Suppressor macrophage treated with lipopolysaccharide for 1 hour (primary cell): ENCODE measurements around the gene RFC4.
A peak's percentile ranks its signal among the peaks of the same experiment; 100 is the strongest.

Experiments
- DNase-seq, 3 donors: peaks; one replicate each; pipeline ENCODE4 v3.0.0-alpha.2; 2020 to 2022

Gene RFC4

DNA sequence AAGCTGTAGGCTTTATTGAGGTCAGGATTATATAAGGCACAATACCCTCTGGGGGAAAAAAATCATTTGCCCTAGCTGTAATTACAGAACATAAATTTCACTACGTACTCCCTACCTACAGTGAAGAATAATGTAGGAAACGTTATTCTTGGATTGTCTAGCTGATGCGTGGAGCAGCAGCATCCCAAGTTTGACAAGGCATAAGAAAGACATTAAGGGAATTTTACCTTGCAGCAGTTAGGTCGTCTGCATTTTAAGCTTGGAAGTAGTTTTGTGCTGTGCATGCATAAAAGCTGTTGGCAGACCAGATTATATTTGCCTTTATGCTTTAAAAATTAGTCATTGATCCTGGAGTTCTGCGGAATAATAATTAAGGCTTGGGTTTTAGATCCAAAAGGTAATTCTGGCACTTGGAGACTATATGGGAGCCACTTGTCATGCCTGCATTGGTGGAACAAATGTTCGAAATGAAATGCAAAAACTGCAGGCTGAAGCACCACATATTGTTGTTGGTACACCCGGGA, 20.7 kb downstream of the RFC4 start:
- no peak for DNase-seq

DNA sequence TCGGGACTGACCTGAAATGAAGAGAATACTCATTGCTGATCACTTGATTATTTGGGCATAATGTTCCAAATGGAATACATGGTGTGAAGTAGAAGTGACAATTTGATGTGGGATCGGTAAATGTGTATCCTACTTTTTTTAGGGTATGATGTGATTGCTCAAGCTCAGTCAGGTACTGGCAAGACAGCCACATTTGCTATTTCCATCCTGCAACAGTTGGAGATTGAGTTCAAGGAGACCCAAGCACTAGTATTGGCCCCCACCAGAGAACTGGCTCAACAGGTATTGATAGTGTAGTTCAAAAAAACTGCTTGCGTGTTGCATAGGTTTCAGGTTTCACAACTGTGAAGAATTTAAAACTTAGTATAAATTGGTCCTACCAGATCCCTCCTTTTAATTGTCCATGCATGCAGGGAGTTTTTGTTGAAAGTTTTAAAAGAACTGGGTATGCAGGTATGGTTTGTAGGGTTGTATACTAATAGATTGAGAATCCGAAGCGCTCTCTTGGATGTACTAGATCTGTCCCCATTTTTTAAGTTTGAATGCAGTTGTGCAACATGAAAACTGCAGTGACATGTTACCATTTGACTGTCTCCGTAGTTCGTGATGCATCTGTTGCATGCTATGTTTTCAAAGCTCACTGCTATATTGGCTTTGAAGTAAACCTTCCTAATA, 21.3 kb downstream of the RFC4 start:
- no peak for DNase-seq

DNA sequence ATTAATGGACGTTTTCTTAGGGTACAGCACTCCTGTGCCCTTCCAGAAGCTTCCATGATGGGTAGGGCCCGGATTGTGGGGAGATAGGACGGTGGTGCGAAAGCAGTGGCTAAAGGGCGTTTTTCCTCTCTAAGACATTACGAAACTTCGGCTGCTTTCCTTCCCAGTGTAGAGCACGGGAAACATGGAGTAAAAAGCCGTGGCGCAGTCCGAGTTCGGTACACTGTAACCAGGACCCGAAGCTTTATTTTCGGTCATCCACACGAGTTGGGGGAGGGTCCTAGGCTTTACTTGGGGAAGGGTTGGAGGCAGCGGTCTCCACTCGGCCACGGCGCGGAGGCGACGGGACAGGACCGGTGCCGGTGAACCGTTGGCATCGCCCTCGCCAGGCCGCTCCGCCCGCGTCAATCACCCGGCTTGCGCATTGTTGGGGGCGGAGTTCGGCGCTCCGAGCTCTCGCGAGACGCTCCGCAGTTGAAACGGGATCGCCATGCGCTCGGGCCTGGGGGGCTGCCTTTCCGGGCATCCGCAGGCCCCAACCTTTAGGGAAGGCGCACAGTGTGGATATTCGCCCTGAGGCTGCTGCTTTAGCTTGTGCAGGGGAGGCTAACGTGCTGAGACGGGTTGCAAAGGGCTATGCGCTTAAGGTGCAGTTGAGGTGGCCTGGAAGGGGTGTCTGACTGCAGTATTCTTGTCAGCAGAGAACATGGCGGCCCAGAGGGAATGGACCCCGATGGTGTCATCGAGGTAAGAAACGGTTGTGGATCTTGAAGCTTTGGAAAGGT, 22.4 kb downstream of the RFC4 start:
- peak; percentile 85 to 93 (median 91) for DNase-seq

DNA sequence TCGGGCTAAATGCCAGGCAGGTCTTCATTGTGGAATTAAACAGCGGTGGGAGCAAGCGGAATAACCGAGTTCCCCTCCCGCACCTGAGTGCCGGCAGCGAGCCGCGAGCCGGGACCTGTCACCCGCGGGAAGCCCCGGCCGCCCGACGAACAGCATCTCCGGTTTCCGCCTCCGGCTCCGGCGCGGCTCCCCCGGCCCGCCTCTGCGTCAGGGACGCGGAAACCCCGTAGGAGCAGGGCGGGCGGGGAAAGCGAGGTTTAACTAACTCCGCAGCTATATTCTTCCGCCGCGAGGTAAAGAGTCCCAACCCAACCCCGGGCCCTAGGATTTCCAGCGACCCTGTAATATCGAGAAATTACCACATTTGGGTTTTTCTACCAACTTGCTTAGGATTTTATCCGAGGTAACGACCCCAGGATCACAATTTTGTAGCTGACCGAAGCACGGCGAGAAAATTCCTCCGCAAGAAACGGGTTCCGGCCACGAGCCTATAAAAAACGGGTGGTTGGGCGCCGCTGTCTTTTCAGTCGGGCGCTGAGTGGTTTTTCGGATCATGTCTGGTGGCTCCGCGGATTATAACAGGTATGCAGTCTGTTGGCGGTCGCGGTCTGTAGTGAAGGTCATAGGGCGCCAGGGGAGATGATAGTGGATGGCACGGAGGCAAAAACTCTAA, 23.1 kb downstream of the RFC4 start, which contains the start of gene EIF4A2:
TSS of gene EIF4A2 (plus strand) at position 520 of the 673 bp plus-strand sequence. CDS start at position 554, 34 bp downstream.
- DNase-seq, result peak; percentile 93 to 97 (median 97)

DNA sequence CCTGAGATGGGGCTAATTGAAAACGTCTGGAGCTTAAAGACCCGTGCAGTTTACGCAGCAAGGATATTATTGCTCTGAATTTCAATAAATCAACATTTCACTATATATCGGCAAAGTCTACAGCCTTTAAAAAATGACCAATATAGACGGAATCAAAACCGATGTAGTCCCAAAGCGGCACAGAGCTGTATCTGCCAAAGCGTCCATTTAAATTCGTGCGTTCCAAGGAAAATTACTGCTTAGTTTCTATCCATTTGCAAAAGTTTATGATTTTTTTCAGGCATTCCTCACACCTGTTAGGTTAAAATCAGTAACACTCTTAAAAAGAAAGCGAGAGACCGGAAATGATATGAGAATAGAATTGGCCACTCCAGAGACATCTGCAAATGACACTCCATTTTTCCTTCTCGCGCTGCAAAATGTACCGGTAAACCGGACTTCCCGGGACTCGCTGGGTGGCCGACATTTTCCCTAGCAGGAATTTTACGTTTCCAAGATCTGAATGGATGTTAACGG, 23.7 kb downstream of the RFC4 start:
- no peak for DNase-seq

DNA sequence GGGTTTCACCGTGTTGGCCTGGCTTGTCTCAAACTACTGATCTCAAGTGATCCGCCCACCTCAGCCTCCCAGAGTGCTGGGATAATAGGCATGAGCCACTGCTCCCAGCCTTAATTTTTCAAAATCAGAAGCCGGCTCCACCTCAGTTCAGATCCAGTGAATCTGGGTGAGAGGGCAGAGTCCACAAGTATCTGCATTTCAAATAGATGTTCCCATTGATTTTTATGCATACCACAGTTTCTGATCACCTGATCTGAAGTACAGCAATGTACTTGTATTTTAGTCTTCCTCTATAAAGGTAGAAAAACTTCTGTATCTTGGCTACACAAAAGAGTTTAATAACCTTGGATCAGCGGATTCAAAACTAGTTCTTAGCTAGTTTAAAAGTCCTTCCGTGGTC, 27.1 kb downstream of the RFC4 start:
- DNase-seq, result no peak

DNA sequence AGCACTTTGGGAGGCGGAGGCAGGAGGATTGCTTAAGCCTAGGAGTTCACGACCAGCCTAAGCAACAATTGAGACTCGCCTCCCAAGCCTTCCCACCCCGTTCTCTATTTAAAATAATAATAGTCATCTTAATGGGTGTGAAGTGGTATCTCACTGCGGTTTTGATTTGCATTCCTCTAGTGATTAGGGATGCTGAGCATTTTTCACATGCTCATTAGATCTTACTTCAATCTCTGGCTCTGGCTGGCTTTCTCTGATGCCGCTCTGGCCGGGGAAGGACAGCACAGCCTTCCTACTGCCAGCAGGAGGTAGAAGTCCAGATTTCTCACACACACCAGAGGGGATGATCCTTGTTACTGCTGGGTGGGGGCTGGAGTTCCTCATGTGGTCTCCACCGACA, 30.3 kb downstream of the RFC4 start:
- no peak for DNase-seq

DNA sequence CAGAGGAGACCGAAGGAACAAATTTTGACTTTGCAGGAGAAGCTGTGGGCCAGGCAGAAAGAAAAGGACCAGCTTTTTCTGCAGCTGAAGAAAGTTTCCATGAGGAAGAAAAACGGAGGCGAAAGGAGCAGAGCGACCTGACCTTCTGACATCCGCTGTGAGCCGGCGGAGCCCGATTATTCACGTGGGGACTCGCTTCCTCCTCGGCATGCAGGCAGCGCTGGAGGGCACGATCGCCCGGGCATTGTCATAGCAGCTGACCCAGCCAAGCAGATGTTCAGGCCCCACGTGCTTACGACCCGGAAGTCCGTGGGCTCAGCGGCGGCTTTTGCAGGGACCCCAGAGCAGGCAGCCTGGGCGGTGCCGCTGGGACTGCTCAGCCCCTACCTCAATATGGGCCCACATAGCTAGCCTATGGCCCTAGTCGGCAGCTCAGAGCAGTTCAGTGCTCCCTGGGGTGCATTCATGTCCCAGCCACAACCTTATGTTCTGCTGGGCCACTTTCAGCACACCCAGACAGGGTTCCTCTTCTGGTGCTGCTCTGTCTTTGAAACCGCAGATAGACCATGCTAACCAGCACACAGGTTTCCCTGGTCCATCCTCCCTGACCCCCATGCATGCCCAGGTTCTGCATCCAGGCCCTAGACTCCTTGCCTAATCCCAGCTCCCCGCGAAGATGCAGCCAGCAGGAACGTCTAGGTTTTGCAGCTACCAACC, 33.4 kb downstream of the RFC4 start:
- peak; percentile 85 to 90 (median 87) for DNase-seq

DNA sequence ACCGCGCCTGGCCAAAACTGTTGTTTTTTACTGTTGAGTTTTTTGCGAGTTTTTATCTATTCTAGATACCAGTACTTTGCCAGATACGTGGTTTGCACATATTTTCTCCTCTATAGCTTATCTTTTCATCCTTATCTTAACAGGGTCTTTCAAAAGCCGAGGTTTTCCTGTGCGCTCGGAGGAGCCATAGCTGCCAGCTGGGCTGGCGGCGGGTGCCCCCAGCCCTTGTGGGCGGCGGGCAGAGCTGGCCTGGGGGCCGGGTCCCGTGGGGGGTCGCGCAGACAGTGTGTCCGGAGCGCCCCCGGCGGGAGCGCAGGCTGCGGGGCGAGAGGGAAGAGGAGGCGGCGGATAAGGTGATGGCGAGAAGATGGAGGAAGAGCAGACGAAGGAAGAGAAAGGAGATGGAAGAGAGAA, 34.0 kb downstream of the RFC4 start:
- no peak for DNase-seq

DNA sequence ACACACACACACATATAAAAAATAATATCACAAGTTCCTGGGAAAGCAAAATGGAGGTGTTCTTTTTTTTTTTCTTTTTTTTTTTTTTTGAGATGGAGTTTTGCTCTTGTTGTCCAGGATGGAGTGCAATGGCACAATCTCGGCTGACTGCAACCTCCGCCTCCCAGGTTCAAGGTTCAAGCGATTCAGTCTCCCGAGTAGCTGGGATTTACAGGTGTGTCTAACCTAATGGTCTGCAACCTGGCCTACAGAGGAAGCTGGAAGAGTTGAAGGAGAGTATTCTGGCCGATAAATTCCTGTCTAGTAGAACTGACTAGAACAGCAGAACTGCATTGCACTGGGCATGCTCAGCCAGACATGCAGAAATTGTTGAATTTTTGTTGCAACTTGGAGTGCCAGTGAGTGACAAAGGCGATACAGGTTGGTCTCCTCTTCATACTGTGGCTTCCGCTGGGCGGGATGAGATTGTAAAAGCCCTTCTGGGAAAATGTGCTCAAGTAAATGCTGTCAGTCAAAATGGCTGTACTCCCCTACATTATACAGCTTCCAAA, 45.3 kb downstream of the RFC4 start:
- DNase-seq, result no peak

DNA sequence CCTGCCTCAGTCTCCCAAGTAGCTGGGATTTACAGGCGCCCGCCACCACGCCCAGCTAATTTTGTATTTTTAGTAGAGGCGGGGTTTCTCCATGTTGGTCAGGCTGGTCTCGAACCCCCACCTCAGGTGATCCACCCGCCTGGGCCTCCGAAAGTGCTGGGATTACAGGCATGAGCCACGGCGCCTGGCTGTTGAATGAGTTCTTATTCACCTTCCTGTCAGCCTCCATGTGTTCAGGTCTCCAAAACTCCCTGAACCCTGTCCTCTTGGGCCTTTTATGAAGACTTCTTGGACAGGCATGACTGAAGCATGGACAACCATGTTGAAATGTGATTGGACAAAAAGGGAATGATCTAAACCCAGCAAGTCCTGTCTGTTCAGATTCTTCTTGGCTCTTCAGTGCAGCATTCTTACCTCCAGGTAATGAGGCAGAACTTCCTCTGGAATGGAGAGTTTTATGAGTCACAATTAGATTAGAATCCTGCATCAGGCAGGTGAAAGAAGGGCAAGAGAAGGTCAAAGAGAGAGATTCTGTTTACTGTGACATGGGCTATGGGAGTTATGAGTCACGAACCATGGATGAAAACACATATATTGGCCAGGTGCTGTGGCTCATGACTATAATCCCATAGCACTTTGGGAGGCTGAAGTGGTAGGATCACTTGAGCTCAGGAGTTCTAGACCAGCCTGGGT, 46.0 kb downstream of the RFC4 start:
- DNase-seq, result no peak

DNA sequence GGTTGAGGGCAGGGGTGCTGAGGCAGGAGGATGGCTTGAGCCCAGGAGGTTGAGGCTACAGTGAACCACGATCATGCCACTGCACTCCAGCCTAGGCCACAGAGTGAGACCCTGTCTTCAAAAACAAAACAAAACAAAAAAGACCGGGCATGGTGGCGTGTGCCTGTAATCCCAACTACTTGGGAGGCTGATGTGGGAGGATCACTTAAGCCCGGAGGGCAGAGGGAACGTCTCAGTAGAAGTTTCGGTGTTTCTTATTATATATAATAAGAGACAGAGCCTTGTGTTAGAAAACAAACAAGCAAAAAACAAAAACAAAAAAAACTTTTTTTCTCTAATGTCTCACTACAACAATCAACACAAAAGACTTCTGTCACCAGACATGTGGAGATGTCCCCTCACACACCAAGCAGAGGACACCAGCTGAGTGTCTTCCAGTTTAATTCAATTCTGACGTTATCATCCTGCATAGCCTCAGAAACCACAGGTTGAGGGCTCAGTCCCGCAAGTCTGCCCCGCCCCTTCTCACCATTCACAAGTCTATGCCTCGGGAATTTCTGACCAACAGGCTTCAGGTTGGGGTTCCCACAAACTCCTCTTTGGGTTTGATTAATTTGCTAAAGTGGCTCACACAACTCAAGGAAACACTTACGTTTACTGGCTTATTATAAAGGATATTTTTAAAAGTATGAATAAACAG, 46.9 kb downstream of the RFC4 start:
- no peak for DNase-seq

DNA sequence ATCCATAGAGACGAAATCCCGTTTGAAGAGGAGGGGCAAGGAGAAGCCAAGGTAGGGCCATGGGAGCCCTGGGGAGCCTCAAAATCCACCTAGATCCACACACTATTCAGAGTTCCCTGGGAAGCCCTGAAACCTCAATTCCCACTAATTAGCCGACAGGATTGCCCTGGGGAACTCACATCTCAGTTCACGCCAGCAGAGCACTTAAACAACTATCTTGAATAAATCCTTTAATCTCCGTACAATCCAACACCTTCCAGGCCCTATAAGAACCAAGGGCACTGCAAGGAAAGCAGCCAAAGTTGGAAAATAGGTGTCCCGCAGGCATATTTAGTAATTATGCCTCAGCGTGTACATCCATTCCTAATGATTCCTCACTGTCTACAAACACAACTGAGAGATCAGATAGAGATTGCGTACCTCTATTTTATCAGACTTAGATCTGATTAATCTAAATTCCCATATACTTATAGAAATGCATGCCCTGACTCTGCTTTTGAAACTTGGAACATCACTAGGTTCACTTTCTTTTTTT, 48.5 kb downstream of the RFC4 start:
- no peak for DNase-seq

DNA sequence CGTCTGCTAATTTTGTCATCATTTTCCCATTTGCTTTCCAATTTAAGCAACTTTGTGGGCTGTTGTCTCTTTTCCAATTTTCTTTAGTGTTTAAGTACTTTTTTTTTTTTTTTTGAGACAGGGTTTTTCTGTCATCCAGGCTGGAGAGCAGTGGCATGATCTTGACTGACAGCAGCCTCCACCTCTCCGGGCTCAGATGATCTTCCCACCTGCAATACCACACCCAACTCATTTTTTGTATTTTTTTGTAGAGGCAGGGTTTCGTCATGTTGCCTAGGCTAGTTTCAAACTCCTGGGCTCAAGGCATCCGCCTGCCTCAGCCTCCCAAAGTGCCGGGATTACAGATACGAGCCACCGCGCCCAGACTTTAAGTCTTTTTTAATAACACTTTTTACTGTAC, 49.1 kb downstream of the RFC4 start:
- DNase-seq, result no peak

DNA sequence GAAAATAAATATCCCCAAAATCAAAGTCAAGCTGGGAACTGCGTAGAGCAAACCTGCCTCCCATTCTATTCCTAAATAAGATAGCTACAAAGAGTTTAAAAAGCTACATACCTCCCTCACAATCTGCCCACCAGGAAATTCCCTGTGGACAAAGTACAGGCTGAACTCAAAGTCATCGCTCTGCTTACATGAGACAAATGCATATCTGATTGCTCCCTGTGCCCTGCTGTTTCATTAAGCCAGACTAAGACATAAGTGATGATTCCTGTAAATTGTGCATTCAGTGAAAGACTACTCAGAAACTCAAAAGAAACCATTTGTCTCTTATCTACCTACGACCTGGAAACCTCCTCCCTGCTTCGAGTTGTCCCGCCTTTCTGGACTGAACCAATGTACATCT, 51.4 kb downstream of the RFC4 start:
- no peak for DNase-seq

DNA sequence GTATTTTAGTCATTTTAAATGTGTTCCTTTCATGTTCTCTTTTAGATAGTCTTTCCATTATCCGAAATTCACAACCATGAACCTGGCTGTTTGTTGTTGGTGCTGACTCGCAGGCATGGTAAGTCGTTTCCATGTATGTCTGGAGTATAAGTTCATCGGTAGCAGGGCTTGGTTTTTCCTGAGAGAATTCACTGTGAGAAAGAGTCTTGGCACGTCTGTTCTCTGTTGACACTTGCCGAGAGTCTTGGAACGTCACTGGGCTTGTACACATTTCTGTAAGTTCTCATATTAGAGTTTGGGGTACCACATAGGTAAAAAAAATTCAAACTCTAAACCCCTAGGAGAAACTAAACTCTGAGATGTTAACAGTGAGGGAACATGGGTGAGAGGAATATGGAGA, 52.3 kb downstream of the RFC4 start:
- no peak for DNase-seq

DNA sequence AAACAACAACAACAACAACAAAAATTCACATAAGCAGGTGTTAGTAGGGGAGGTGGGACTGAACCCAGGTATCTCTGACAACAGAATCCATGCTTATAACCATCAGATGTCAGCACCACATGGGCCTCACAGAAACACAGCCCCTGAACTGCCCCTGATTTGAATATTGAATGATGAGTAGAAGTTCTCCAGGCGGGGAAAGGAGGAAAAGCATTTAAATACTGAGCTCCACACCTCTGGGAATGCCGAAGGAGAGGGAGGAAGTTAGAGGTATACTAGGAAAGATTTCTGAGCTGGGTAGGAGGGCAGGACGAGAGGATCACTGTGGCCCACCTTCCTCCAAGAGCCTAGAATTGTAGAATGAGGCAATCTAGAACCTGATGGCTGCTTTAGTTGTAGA, 54.8 kb downstream of the RFC4 start:
- DNase-seq, result no peak

DNA sequence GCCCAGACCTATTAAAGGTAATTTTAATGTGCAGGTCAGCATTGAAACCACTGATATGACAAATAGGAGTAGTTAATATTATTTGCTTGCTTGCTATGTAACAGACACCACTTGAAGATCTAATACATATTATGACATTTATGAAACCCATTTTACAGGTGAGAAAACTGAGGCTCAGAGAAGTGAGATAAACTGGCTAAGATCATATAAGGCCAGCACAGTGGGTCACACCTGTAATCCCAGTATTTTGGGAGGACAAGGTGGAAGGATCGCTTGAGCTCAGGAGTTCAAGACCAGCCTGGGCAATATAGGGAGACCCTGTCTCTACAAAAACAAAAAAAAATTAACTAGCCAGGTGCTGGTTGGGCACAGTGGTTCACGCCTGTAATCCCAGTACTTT, 56.0 kb downstream of the RFC4 start:
- DNase-seq, result no peak

DNA sequence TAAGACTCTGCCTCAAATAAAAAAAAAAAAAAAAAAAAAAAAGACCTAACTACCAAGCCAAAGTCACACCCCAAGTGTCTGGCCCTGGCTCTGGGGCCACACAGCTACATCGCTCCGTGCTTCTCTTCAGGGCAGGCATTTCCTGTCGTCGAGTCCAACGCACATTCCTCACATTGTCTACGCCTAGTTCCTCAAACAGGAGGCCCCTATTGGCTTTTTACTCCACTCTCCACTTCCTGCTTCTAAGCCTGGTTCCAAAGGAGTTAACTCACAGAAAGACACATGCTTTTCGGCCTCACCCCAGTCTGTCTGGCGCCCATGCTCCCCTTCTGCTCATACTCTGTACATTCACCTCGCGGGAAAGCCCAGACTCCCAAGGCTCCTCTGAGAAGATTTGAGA, 60.3 kb downstream of the RFC4 start:
- DNase-seq, result peak; percentile 60 to 68 (median 62)

DNA sequence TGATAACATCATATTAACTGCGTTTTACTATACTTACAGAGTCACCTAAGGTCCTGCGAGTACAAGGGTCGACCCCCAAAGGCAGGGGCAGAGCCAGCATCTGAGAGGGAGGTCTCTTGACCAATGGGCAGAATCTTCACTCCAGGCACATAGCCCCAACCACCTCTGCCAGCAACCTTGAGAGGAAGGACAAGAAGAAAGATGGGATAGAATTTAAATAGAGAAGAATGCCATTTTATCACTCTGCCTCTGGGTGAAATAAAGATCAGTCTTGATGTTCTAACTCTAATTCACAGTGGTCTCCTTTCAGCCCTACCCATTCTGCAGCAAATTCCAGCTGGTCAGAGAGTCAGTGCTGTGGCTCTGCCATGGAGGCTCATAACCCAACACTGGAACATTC, 62.6 kb downstream of the RFC4 start:
- DNase-seq, result no peak
